SK-N-DZ (cell line): Measurements from ENCODE around the gene FAM222B.
"Not testable (repeated sequence)": the region's sequence is repeated elsewhere in the genome, so short reads cannot be mapped to it uniquely, and the experiment has no call there.

ENCODE experiments used
- DNase-seq: peaks from one replicate; pipeline ENCODE4 v3.0.0-alpha.2; 2015; ENCODE audit warnings: low spot score

Gene FAM222B

GRCh38 chr17:28747051-28747691 lies 95.4 kb downstream of the FAM222B start:
- no peak for DNase-seq

GRCh38 chr17:28746611-28747050 lies 96.0 kb downstream of the FAM222B start:
- DNase-seq = peak; percentile 57

- no peak for DNase-seq
These were observed 96.7 kb downstream of the FAM222B start for GRCh38 chr17:28745786-28746411.

- DNase-seq = peak; percentile 53
These were observed 97.4 kb downstream of the FAM222B start for GRCh38 chr17:28744972-28745785.

- DNase-seq = peak; percentile 74
These were observed 98.3 kb downstream of the FAM222B start for GRCh38 chr17:28744104-28744971.

GRCh38 chr17:28743243-28744103 lies 99.1 kb downstream of the FAM222B start, which contains the start of gene TRAF4:
Gene TRAF4 (plus strand): TSS chr17:28744011. CDS start chr17:28744113, 102 bp downstream.
- peak; percentile 84 for DNase-seq

- no peak for DNase-seq
These were observed 100.9 kb downstream of the FAM222B start for GRCh38 chr17:28741358-28742349.

- DNase-seq = no peak
These were observed 101.9 kb downstream of the FAM222B start for GRCh38 chr17:28740406-28741357.

- DNase-seq = no peak
These were observed 103.8 kb downstream of the FAM222B start for GRCh38 chr17:28738680-28739384.

- no peak for DNase-seq
These were observed 104.6 kb downstream of the FAM222B start for GRCh38 chr17:28737770-28738679.

- DNase-seq = no peak
These were observed 105.3 kb downstream of the FAM222B start for GRCh38 chr17:28737316-28737715.

GRCh38 chr17:28735913-28736769 lies 106.4 kb downstream of the FAM222B start:
- not testable (repeated sequence) for DNase-seq

GRCh38 chr17:28735242-28735722 lies 107.3 kb downstream of the FAM222B start:
- no peak for DNase-seq

GRCh38 chr17:28734712-28735241 lies 107.8 kb downstream of the FAM222B start:
- no peak for DNase-seq

GRCh38 chr17:28733346-28733745 lies 109.2 kb downstream of the FAM222B start:
- no peak for DNase-seq
